HL-60 (cell line): ENCODE measurements around the gene SLC35E4.

Source experiments
- CTCF ChIP-seq: IDR thresholded peaks from one replicate; pipeline ENCODE4 v1.5.1; 2011; ENCODE audit warnings: low read length, control low read depth, inconsistent platforms; ENCODE audit not compliant: insufficient read depth
- POLR2AphosphoS5 ChIP-seq: IDR thresholded peaks from 2 replicates; pipeline ENCODE4 v1.6.1; 2012; ENCODE audit warnings: low read depth
- REST ChIP-seq: IDR thresholded peaks from 2 replicates; pipeline ENCODE4 v1.6.1; 2012; ENCODE audit warnings: low read depth; ENCODE audit not compliant: insufficient replicate concordance

GRCh38 chr22:30604723-30605122 lies 30.9 kb upstream of the SLC35E4 start:
- TF ChIP-seq CTCF, result no peak
- no peak for TF ChIP-seq POLR2AphosphoS5
- no peak for TF ChIP-seq REST
